H9 (cell line): ENCODE measurements around the gene FBN1. TPM values are rescaled to one million over a fixed set of nuclear protein-coding genes. Genes with fewer than 3 reads are reported as not detected.

Experiments
- DNase-seq: peaks from one replicate; pipeline ENCODE4 v3.0.0-alpha.2; 2017
- H2AFZ ChIP-seq: one replicate; pipeline ENCODE4 v1.6.1; 2013; ENCODE audit warnings: mild to moderate bottlenecking, low read length, control low read depth, moderate library complexity
- H2AK5ac ChIP-seq: 2 replicates; pipeline ENCODE4 v1.6.1; 2013; ENCODE audit warnings: low read length, control low read depth, mixed read lengths; ENCODE audit not compliant: insufficient read length
- H2BK120ac ChIP-seq: one replicate; pipeline ENCODE4 v1.6.1; 2013; ENCODE audit warnings: low read depth, mild to moderate bottlenecking, low read length, control low read depth, inconsistent platforms; ENCODE audit not compliant: poor library complexity, severe bottlenecking
- H2BK12ac ChIP-seq: 2 replicates; pipeline ENCODE4 v1.6.1; 2013; ENCODE audit warnings: low read length, control low read depth, mixed read lengths, low read depth; ENCODE audit not compliant: insufficient read length
- H2BK15ac ChIP-seq: 2 replicates; pipeline ENCODE4 v1.6.1; 2013; ENCODE audit warnings: low read depth, low read length, control low read depth
- H2BK20ac ChIP-seq: one replicate; pipeline ENCODE4 v1.6.1; 2013; ENCODE audit warnings: low read depth, mild to moderate bottlenecking, low read length, control low read depth, inconsistent platforms; ENCODE audit not compliant: poor library complexity, severe bottlenecking
- H2BK5ac ChIP-seq: 2 replicates; pipeline ENCODE4 v1.6.1; 2013; ENCODE audit warnings: low read length, control low read depth, mixed read lengths; ENCODE audit not compliant: insufficient read length
- H3K14ac ChIP-seq: 2 replicates; pipeline ENCODE4 v1.6.1; 2013; ENCODE audit warnings: low read length, control low read depth; ENCODE audit not compliant: insufficient read depth
- H3K18ac ChIP-seq: 2 replicates; pipeline ENCODE4 v1.6.1; 2013; ENCODE audit warnings: low read depth, mild to moderate bottlenecking, mixed read lengths, low read length, control low read depth; ENCODE audit not compliant: insufficient read length
- H3K23ac ChIP-seq: 2 replicates; pipeline ENCODE4 v1.6.1; 2013; ENCODE audit warnings: low read length, control low read depth, mixed read lengths, low read depth; ENCODE audit not compliant: insufficient read length
- H3K23me2 ChIP-seq: 2 replicates; pipeline ENCODE4 v1.6.1; 2013; ENCODE audit warnings: low read depth, mild to moderate bottlenecking, mixed read lengths, low read length, control low read depth; ENCODE audit not compliant: insufficient read length, poor library complexity, severe bottlenecking
- H3K27ac ChIP-seq: 2 replicates; pipeline ENCODE4 v1.5.1; 2013; ENCODE audit warnings: low read length, control low read depth, mixed read lengths, low read depth; ENCODE audit not compliant: insufficient read length
- H3K27me3 ChIP-seq: 2 replicates; pipeline ENCODE4 v1.6.1; 2013; ENCODE audit warnings: low read length, control low read depth, inconsistent platforms; ENCODE audit not compliant: insufficient read depth
- H3K4ac ChIP-seq: 2 replicates; pipeline ENCODE4 v1.6.1; 2013; ENCODE audit warnings: low read depth, mild to moderate bottlenecking, control low read depth, inconsistent platforms, low read length, moderate library complexity
- H3K4me1 ChIP-seq: 2 replicates; pipeline ENCODE4 v1.6.1; 2013; ENCODE audit warnings: low read length, control low read depth, inconsistent platforms; ENCODE audit not compliant: insufficient read depth
- H3K4me2 ChIP-seq: 2 replicates; pipeline ENCODE4 v1.6.1; 2013; ENCODE audit warnings: low read length, control low read depth, mixed read lengths; ENCODE audit not compliant: insufficient read length, insufficient read depth
- H3K56ac ChIP-seq: 2 replicates; pipeline ENCODE4 v1.6.1; 2013; ENCODE audit warnings: low read depth, mild to moderate bottlenecking, mixed read lengths, low read length, control low read depth; ENCODE audit not compliant: insufficient read length
- H3K79me1 ChIP-seq: 2 replicates; pipeline ENCODE4 v1.6.1; 2013; ENCODE audit warnings: low read depth, mild to moderate bottlenecking, moderate library complexity, low read length, control low read depth, inconsistent platforms; ENCODE audit not compliant: insufficient read depth, poor library complexity, severe bottlenecking
- H3K79me2 ChIP-seq: 2 replicates; pipeline ENCODE4 v1.6.1; 2013; ENCODE audit warnings: low read length, control low read depth, inconsistent platforms; ENCODE audit not compliant: insufficient read depth
- H3K9ac ChIP-seq: 2 replicates; pipeline ENCODE4 v1.6.1; 2013; ENCODE audit warnings: low read length, control low read depth, mixed read lengths; ENCODE audit not compliant: insufficient read length; ENCODE audit errors: extremely low read depth
- H3K9me3 ChIP-seq: one replicate; pipeline ENCODE4 v1.6.1; 2013; ENCODE audit warnings: low read depth, low read length, inconsistent platforms; ENCODE audit not compliant: control insufficient read depth
- H3T11ph ChIP-seq: one replicate; pipeline ENCODE4 v1.6.1; 2013; ENCODE audit warnings: mild to moderate bottlenecking, low read length, control low read depth, inconsistent platforms
- H4K20me1 ChIP-seq: one replicate; pipeline ENCODE4 v1.6.1; 2013; ENCODE audit not compliant: control insufficient read depth, insufficient read length, insufficient read depth
- H4K5ac ChIP-seq: 2 replicates; pipeline ENCODE4 v1.6.1; 2013; ENCODE audit warnings: low read depth, mild to moderate bottlenecking, mixed read lengths, low read length, control low read depth; ENCODE audit not compliant: insufficient read length
- H4K8ac ChIP-seq: replicated peaks from 2 replicates; pipeline ENCODE4 v1.6.1; 2013; ENCODE audit warnings: low read length, control low read depth, mixed read lengths, low read depth; ENCODE audit not compliant: insufficient read length
- H4K91ac ChIP-seq: 2 replicates; pipeline ENCODE4 v1.6.1; 2013; ENCODE audit warnings: low read depth, mild to moderate bottlenecking, moderate library complexity, mixed read lengths, low read length, control low read depth; ENCODE audit not compliant: insufficient read length
- H3K27ac Mint-ChIP-seq, 3 experiments: 2 replicates in 2 of 3; 3 replicates in 1 of 3; pipeline ENCODE4 v1.8.0; 2020 to 2021; ENCODE audit warnings: mixed read lengths in 3 of 3, mild to moderate bottlenecking in 1 of 3, moderate library complexity in 1 of 3
- H3K27me3 Mint-ChIP-seq: 2 replicates; pipeline ENCODE4 v1.8.0; 2021; ENCODE audit warnings: low read depth, mild to moderate bottlenecking, moderate library complexity, mixed read lengths
- H3K36me3 Mint-ChIP-seq, 3 experiments: 2 replicates in 2 of 3; 3 replicates in 1 of 3; pipeline ENCODE4 v1.8.0; 2020 to 2021; ENCODE audit warnings: low read depth in 3 of 3, mixed read lengths in 3 of 3; ENCODE audit not compliant: insufficient read depth in 1 of 3
- H3K4me1 Mint-ChIP-seq, 2 experiments: 2 replicates each; pipeline ENCODE4 v1.8.0; 2020; ENCODE audit warnings: mixed read lengths in 2 of 2
- H3K4me3 Mint-ChIP-seq, 2 experiments: 2 replicates in 1 of 2; 3 replicates in 1 of 2; pipeline ENCODE4 v1.8.0; 2020 to 2021; ENCODE audit warnings: mild to moderate bottlenecking in 2 of 2, mixed read lengths in 2 of 2, moderate library complexity in 1 of 2
- H3K9me3 Mint-ChIP-seq, 2 experiments: 2 replicates in 1 of 2; 3 replicates in 1 of 2; pipeline ENCODE4 v1.8.0; 2020; ENCODE audit warnings: mild to moderate bottlenecking in 2 of 2, mixed read lengths in 2 of 2, moderate library complexity in 1 of 2
- WGBS: extraction: QIAGEN DNeasy Blood & Tissue Kit; methylation state at CpG from one replicate; pipeline ENCODE4 v1.1.7; 2013; ENCODE audit warnings: missing lambda C conversion rate, low lambda C conversion rate, mixed read lengths; ENCODE audit not compliant: insufficient read length; ENCODE audit errors: extremely low coverage; 5-methylcytosine and 5-hydroxymethylcytosine counted together
- total RNA-seq: library from RNA; stranded (reverse); gene quantifications from 2 replicates; pipeline ENCODE4 v1.2.1, GENCODE V29; 2021
- TF ChIP-seq, protein P1 (sequence below): fragments of 200-600 bp; sonication (generic); conservative IDR thresholded peaks from 3 replicates; pipeline ENCODE4 v1.8.0; 2021; ENCODE audit warnings: antibody characterized with exemption, mild to moderate bottlenecking

FBN1 gene
- total RNA-seq, 1 experiment from 2014 or later: 3.6 TPM

- Histone ChIP-seq H2BK12ac (no peak overlapping the region), H4K5ac (no peak overlapping the region), H3K18ac (no peak overlapping the region), H3K27me3 (no peaks in the 10 kb centered on the region), H3K79me2 (no peaks in the 10 kb centered on the region), H2BK20ac (no peak overlapping the region), H3T11ph (no peak overlapping the region), H2AK5ac (no peak overlapping the region), H2BK5ac (no peak overlapping the region), H3K27ac (no peak overlapping the region), H3K23me2 (no peaks in the 10 kb centered on the region), H3K56ac (no peak overlapping the region), H2BK15ac (no peak overlapping the region), H3K9me3 (no peaks in the 10 kb centered on the region), H2BK120ac (no peak overlapping the region), H4K91ac (no peak overlapping the region), H3K9ac (no peak overlapping the region), H3K4me2 (no peak overlapping the region), H4K20me1 (no peaks in the 10 kb centered on the region), H2AFZ (no peak overlapping the region), H3K79me1 (no peaks in the 10 kb centered on the region), H3K4ac (no peak overlapping the region), H3K23ac (no peak overlapping the region), H3K14ac (no peak overlapping the region), H4K8ac (no peak overlapping the region), H3K4me1 (no peaks in the 10 kb centered on the region)
- H3K9me3 Mint-ChIP-seq: no peaks in the 10 kb centered on the region
- DNase-seq: no peak
- WGBS: no CpG with 5 or more reads among the region's 2 CpGs
- H3K36me3 Mint-ChIP-seq: no peaks in the 10 kb centered on the region
- H3K27ac Mint-ChIP-seq: no peak overlapping the region
- no peak overlapping the region for H3K4me3 Mint-ChIP-seq
- H3K4me1 Mint-ChIP-seq: 0 out of 4 replicates have a peak, but pooled peaks cover 0 to 3% of the 10 kb centered on the region in 2 experiments
- H3K27me3 Mint-ChIP-seq: no peaks in the 10 kb centered on the region
- TF ChIP-seq, protein P1, sequence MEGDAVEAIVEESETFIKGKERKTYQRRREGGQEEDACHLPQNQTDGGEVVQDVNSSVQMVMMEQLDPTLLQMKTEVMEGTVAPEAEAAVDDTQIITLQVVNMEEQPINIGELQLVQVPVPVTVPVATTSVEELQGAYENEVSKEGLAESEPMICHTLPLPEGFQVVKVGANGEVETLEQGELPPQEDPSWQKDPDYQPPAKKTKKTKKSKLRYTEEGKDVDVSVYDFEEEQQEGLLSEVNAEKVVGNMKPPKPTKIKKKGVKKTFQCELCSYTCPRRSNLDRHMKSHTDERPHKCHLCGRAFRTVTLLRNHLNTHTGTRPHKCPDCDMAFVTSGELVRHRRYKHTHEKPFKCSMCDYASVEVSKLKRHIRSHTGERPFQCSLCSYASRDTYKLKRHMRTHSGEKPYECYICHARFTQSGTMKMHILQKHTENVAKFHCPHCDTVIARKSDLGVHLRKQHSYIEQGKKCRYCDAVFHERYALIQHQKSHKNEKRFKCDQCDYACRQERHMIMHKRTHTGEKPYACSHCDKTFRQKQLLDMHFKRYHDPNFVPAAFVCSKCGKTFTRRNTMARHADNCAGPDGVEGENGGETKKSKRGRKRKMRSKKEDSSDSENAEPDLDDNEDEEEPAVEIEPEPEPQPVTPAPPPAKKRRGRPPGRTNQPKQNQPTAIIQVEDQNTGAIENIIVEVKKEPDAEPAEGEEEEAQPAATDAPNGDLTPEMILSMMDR: no peak
Measured at GRCh38 chr15:48571510-48571909, 74.0 kb downstream of the FBN1 start.
